Activated CD4-positive, CD25-positive, alpha-beta regulatory T cell treated with anti-CD3 and anti-CD28 coated beads, Interleukin-2, amount 50 U/mL, for 24 hours (primary cell): ENCODE data around the gene SLAMF1.

Experiments used
- ATAC-seq, 2 donors: fragments of 150-1000 bp; cut with Tn5 transposase; one replicate each; pipeline ENCODE4 v1.10.0; 2021; ENCODE audit warnings: mild to moderate bottlenecking in 1 of 2, moderate library complexity in 1 of 2

SLAMF1 gene

DNA sequence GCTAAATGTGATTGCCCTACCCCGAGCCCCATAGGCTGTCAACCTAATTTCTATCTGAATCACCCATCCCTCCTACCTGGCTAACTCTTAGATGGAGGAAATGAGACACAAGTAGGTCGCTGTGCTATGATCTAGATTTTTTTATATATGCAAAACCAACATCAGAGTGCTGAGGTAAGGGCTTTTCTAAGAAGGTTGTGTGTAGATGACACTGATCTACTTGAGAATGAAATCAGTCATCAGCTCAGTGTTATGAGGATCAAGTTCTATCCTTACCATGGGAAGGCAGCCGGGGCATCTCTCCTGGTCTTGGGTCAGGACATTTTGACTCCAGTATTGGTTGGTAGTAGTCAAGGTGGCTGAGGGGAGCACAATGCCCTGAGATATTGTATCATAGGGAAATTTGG, 23.6 kb downstream of the SLAMF1 start:
- ATAC-seq: peak; percentile 75

DNA sequence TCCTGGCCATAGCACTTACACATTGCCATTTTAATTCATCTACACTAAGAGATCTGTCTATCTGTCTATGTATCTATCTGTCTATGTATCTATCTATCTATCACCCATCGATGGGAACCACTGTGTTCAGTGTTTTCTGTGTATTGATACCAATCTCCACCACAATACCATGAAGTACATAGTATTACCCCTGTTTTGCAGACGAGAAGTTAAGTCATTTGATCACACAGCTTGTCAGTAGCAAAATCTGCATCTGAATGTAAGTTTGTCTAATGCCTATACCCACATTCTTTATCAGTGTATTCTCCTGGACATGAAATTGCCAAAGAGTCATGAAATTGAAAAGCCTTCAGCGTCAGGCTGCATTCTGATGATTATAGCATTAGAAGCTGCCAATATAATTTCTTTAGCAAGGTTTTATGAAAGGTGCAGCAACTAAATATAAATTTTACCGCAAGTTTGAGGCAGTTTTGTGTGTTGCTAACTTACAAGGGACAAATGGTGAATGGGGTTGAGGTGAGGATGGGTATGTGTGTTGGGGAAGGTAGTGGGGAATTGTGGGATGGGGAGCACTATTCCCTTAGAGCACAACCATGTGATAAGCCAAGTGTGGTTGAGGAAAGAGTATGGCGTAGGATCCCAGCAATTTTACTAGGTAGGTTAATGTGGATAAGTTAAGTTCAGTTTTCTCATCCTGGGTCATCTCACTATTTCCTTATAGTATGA, 24.2 kb downstream of the SLAMF1 start:
- no peak for ATAC-seq

DNA sequence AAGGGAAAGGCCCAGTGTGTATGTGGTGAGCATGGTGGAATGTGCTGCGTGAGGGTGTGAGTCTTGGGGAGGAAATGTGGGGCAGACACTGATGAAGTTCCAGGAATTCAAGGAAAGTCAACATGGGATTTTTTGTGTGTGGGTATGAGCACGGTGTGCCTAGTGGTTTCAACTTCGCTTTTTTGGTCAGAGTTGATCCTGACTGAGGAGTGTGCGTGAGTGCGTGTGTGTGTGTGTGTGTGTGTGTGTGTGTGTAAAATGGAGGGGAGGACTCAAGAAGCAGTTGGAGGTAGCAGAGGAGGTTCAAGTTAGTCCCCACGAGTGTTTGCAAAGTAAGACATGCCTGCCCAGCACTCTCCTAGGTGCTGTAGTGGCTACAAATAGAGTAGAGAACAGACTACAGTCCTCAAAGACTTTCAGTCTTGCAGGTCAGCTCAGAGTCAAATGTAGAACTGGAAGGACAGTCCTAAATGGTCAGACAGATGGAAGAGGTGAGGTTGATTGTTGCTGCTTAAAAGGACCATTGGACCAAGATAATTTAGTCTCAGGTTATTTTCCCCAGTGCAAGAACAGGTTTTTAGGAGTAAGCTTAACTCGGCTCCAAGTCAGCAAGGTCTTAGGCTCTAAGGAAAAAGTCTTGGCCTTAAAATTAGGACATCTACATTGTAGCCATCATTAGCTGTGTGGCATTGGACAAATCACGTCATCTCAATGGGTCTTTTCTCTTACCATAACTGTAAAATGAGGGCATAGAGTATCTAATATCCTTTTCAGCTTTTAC, 25.0 kb downstream of the SLAMF1 start:
- ATAC-seq: no peak

DNA sequence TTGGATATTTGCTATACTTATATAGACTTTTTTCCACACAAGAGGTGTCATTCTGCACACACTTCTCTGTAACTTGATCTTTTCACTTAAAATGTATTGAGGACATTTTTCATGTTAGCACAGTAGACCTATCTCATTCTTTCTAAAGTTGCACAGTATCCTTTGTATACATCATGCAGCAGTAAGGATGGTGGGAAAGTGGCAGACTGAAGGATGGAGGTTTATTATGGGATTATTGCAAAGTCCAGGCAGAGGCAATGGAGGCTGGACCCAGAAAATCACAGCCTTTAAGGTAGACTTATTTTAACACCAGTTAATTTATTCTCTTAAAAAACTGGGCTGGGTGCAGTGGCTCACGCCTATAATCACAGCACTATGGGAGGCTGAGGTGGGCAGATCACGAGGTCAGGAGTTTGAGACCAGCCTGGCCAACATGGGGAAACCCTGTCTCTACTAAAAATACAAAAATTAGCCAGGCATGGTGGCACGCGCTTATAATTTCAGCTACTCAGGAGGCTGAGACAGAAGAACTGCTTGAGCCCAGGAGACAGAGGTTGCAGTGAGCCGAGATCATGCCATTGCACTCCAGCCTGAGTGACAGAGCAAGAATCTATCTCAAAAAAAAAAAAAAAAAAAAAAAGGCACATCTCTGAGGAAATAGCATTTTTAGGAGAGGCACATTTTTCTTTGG, 25.8 kb downstream of the SLAMF1 start:
- ATAC-seq: no peak

DNA sequence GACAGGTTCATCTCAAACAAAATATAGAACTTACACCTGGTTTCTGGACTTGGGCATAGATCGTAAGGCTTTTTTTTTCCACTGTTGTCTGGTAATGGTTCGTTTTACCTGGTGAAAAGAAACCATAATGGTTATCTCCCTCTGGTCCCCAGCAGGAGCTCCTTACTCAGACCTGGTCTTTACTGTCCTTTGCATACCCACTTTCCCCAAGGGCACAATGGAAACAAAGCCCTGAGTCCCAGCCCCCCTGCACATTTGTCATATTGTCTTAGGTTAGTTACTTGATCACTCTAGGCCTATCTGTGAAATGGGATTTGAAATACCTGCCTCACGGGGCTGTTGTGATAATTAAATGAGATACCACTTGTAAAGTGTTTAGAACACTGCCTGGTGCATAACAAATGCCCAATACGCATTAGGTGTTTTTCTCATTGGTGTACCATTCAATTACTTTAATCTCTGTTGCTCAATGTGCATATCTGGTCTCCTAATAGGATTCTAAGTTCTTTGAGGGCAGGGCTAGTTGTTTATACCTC, 27.0 kb downstream of the SLAMF1 start:
- ATAC-seq: no peak

DNA sequence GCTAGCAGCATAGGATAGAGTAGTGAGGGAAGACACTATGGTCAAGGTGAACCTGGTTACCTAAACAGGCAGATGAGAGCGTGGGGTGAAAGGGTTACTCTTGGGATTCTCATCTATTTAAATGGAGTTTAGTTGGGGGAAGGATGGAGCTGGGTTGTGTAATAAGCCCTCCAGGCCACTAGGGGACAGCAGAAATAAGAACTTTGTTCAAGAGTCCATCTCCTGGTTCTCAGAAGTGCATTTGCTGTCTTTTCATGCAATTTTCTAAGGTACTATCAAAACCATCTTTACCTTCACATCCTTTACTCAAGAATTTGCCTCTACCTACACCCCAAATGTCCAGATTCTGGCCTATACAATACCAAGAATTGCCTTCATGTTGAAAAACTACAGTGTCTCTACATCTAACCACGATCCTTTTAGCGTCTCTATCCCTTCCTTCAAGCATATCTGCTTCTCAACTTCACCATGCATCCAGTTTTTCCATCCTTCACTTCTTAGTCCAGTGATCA, 28.0 kb downstream of the SLAMF1 start:
- ATAC-seq: no peak

DNA sequence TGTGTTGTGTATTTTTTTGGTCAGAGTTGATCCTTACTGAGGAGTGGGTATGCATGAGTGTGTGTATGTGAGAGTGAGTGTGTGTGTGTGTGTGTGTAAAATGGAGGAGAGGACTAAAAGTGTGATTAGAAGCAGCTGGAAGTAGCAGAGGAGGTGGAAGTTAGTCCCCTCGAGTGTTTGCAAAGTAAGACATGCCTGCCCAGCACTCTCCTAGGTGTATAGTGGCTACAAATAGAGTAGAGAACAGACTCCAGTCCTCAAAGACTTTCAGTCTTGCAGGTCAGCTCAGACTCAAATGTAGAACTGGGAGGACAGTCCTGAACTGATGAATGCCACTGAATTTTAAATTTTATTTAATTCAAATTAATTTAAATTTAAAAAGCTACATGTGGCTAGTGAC, 28.5 kb downstream of the SLAMF1 start:
- ATAC-seq: no peak

DNA sequence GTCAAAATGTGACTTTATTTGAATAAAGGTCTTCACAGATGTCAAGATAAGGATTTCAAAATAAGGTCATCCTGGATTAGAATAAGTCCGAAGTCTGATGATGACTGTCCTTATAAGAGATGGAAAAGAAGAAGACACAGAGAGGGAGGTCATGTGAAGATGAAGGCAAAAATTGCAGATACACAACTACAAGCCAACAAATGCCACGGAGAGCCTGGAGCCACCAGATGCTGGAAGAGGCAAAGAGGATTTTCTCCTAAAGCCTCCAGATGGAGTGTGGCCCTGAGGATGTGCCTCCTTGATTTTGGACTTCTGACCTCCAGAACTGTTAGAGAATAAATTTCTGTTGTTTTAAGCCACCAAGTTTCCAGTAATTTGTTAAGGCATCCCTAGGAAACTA, 31.2 kb downstream of the SLAMF1 start:
- ATAC-seq: no peak

DNA sequence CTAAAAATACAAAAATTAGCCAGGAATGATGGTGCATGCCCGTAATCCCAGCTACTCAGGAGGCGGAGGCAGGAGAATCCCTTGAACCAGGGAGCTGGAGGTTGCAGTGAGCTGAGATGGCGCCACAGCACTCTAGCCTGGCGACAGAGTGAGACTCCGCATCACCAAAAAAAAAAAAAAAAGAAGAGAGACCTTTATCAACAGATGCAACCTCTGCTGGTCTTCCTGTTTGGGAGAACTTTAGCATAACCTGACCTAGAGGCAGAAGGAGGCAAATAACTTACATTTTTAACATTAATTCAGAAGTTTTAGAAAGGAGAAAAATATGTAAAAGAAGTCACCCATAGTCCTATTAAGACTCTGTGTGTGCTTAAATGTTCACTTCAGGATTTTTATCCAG, 32.4 kb downstream of the SLAMF1 start:
- ATAC-seq: no peak

DNA sequence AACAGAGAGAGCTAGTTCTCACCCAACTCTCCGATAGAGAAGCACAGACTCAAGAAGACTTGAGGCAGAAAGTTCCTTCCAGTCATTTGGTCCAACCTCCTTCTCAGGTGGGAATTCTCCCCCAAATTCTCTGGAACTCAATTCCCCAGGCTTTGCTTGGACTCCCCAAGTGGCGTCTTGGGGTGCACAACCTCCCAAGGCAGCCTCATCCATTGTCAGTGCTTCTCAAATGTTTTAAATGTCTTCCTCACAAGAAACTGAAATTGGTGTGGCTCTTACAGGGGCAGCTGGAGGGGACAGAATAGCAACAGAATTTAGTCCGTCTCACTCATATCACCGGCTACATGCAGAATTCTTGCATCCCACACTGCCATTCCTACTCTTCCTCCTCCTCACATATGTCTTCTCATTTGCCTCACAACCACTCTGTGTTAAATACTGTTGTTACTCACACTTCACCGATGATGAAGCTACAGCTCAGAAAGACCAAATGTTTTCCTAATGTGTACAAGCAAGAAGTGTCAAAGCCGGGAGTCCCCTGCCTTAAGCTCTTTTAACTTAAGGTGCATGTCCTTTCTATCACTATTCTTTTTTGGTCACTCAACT, 34.1 kb downstream of the SLAMF1 start:
- no peak for ATAC-seq

DNA sequence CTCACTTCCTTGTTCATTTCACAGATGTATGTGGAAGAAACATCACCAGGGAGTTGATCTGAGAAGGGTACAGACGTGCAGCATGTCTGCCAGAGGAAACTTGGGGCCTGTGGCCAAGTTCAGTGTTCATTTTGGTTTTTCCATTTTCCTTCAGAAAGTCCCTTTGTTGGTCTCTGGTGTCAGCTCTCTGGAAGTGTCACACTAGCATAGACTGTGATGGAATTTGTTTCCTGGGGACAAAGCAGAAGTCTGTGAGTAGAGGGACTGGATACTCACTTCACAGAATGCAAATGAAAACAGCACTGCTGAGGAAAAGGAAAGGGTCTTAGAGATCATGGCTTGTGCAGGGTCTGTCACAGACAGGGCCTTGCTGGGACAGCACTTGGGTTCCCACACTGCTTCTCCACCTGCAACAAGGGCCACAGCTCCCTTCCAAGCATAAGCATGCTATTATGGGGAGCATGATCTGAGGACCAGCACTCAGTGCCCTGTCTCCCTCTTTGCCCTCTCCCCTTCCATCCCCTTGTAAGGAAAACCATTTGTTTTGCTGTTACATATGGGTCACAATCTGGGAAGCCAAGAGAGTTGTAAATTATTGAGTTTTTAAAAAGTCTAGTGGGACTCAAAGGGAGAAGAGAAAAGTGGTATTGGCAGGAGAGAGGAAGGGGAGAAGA, 36.1 kb downstream of the SLAMF1 start:
- no peak for ATAC-seq

DNA sequence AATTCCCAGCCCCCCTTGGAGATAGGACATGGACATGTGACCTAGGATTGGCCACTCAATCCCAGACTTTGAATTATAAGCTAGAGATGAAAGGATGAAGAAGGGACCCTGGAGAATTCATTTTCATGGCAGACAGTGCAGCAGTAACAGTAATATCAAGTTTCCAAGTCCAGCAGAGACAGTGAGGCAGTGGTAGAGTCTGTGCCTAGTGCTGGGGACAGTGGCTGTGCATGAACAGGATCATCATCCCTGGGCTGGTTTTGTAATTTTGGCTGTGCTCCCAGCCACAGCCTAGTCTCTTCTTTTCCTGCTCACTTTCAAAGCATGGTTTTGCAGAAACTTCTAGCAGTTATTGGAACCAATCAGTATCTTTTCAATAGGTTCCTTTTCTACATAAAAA, 37.9 kb downstream of the SLAMF1 start:
- no peak for ATAC-seq

DNA sequence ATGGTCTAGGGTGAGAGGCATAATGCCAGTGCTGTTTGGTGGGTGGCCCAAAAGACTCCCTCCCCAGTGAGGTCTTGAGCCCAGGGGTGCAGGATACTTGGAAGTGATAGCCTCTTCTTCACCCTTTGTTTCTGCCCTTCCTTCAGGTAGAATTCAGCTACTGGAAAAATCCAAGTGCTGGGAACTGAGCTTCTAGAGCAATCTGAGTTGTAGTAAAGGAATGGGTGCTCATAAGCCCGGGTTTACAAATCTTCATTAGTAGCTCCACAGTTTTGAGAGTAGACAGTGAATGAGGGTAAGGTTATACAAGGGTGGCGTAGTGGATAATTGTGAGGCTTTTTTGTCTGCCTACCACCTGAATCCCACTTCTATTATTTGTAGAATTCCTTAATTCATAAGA, 38.3 kb downstream of the SLAMF1 start:
- no peak for ATAC-seq

DNA sequence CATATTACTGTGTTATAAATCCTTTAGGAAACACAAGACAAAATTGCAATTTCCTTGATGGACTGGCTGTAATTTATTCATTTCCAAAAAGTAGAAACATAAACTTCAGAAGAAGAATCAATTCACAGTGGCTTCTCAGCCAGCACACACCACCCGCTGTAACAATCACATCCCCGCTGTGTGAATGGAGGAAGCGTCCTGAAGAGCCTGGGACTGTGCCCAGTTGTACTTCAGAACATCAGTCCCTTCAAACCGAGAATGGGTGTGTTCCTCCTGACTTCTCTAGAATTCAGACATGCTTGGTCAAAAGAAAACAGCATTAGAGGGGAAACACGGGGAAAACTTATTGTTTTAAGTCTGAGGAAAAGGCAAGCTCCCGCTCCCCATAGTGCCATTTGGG, 38.8 kb downstream of the SLAMF1 start:
- no peak for ATAC-seq

DNA sequence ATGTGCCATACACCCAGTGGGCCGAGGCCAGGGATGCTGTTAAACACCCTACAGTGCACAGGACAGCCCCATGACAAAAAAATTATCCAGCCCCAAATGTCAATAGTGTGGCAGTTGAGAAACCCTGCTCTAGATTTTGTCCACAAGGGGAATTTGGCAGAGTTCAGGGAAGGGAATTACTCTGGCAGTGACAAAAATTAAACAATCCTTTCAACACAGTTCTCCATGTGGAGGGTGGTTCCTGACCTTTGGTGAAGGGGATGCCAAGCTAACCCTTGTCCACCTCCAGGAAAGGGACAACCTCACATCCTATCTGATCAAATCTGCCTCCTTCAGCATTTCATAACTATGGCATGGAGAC, 39.2 kb downstream of the SLAMF1 start:
- ATAC-seq: peak in 1 of 2 donors; percentile 10

DNA sequence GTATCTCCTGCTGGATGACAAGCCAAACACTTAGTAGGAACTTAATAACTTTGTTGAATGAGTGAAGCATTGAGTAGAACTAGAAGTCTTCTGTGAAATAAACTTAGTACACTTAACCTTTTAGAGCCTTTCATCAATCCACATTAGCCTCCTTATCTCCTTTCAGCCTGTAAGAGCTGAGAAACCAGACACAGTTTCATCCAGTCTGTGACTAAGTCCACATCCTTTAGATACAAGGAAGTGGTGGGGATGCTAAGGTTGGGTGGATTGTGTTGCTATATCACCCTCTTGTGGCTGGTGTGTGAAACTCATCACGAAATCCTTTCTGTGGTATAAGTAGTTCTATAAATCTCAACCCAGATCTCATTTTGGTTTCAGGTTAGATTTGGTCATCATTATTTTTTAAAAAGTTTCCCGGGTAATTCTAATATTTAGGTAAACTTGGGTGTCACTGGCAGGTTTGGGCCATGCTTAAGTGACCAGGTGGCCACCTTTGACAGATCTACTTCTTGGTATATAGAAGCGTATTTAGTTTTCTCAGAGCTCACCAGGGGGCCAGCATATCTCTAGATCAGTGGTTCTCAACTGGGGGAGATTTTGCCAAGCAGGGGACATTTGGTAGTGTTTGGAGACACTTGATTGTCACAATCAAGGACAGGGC, 39.7 kb downstream of the SLAMF1 start:
- peak; percentile 94 to 96 for ATAC-seq

DNA sequence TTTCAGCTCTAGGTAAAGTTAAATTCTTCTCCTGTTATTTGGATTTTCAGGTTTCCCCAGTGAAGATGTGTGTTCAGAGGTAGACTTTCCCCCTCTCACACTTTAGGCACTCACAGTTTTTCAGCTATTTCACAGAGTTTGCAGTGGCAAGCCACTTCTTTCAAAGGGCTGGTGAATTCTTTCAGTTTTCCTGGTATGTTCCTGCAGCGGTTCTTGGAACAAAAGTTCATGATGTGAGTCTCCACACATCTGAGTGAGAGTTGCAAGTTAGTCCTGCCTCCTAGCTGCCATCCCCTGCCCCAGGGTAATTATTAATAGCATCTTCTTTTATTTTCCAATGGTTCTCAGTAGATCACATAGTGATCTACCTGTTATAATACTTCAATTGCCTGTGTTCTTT, 40.2 kb downstream of the SLAMF1 start:
- no peak for ATAC-seq

DNA sequence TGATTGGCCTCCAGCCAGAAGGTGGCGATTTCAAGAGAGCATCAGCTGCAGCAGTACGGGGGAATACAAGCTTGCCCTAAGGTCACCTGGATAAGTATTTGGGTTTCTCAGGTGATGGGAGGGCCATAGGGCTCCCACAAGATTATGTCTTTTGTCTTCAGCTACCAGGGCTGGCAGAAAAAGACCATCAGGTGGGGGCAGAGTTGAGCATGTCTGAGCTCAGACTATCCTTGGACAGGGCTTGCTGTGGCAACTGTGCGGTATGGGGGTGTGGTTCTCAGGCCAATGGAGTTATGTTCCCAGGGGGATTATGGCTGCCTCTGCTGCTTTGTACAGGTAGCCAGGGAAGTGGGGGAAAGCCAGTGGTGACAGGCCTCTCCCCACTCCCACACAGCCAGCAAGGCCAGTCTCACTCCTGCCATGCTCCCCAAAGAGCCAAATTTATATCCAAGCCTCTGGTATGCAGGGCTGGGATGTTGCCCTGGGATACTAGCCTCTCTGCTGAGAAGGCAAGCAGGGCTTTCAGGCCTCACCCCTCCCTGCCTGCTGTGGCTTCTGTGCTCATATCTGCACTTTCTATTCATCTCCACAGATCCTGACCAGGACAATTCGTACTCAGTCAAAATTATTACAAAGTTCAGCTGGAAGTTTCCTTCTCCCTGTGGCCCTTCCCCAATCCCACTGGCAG, 40.9 kb downstream of the SLAMF1 start:
- ATAC-seq: no peak

DNA sequence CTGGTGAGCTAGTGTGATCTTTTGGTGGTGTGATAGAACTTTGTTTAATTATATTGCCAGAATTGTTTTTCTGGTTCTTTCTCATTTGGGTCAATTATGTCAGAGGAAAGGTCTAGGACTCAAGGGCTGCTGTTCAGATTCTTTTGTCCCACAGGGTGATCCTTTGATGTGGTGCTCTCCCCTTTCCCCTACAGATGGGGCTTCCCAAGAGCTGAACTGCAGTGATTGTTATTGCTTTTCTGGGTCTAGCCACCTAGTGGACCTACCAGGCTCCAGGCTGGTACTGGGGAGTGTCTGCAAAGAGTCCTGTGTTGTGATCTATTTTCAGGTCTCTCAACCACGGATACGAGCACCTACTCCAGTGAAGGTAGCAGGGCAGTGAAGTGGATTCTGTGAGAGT, 41.6 kb downstream of the SLAMF1 start:
- ATAC-seq: no peak

DNA sequence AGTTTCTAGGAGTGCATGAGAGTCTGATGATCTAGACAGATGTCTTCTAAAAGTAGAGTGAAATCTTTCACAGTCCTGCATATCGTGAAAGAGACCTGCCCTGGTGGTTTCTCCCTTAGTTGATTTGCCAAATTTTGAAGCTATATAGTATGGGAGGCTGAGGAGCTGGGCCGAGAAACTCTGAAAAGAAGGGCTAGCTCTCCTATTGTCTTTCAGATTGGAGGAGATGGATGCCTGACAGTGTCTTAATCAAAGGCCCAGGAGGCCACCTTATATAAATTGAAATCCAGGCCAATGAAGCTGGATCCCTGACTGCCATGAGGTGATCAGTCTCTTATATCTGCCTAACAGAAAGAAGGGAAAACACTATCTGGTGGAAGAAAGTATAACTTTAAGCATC, 49.1 kb downstream of the SLAMF1 start:
- no peak for ATAC-seq

DNA sequence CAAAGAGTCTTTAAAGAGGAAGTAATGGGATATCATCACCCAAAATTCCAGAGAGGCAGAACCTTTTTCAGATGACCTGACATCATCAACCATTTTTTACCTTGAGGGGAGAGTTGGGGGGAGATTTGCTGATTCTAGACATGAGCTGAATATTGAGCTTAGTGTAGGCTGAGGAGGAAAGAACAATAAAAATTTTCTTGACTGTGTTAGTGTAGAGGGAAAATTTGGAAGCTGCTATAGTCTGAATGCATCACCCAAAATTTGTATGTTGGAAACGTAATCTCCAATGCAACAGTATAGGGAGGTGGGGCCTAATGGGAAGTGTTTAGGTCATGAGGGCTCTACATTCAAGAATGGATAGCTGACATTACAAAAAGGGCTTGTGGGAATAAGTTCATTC, 49.8 kb downstream of the SLAMF1 start:
- ATAC-seq: no peak
